Caco-2 (cell line): ENCODE measurements around the gene CNR2. TPM values are rescaled to one million over a fixed set of nuclear protein-coding genes. Genes with fewer than 3 reads are reported as not detected.

Source experiments
- BruUV-seq: library from RNA; stranded (reverse); fragments of 400-500 nt; replicated peaks from 2 replicates; lab custom pipeline; 2021; lab: Mats Ljungman, UMichigan
- CTCF ChIA-PET: fragments of 300-600 bp; sonication (Branson Sonifier 250); formaldehyde crosslinking; loops from one replicate; lab custom pipeline; 2022; ENCODE audit warnings: antibody characterized with exemption; lab: Charles Lee
- POLR2A ChIA-PET: fragments of 300-600 bp; sonication (Branson Sonifier 250); formaldehyde crosslinking; loops from one replicate; lab custom pipeline; 2022; ENCODE audit warnings: antibody characterized with exemption; lab: Charles Lee
- DNase-seq, 2 experiments: peaks; one replicate each; pipeline versions ENCODE4 v3.0.0 to v3.0.0-alpha.2; 2020 to 2022
- H3K27me3 ChIP-seq: replicated peaks from 2 replicates; pipeline ENCODE4 v1.6.0; 2011; ENCODE audit warnings: low read length; ENCODE audit not compliant: control insufficient read depth, insufficient read depth
- H3K36me3 ChIP-seq: 2 replicates; pipeline ENCODE4 v1.5.1; 2011; ENCODE audit warnings: low read length; ENCODE audit not compliant: control insufficient read depth, insufficient read depth
- H3K4me1 ChIP-seq: fragments of 250-450 bp; sonication (Bioruptor Pico); 2 replicates; pipeline ENCODE4 v1.5.1; 2020; ENCODE audit warnings: mild to moderate bottlenecking
- H3K4me3 ChIP-seq: 2 replicates; pipeline ENCODE4 v1.5.1; 2011; ENCODE audit warnings: low read depth, mild to moderate bottlenecking, control low read depth, low read length
- H3K9me3 ChIP-seq: fragments of 250-450 bp; sonication (Bioruptor Pico); 2 replicates; pipeline ENCODE4 v1.5.1; 2020; ENCODE audit warnings: mild to moderate bottlenecking, moderate library complexity
- H3K27ac Mint-ChIP-seq: one replicate; pipeline ENCODE4 v1.8.0; 2022; ENCODE audit warnings: mixed read lengths; ENCODE audit not compliant: unreplicated experiment
- H3K27me3 Mint-ChIP-seq: one replicate; pipeline ENCODE4 v1.8.0; 2022; ENCODE audit warnings: mixed read lengths; ENCODE audit not compliant: insufficient read depth, unreplicated experiment
- H3K36me3 Mint-ChIP-seq: one replicate; pipeline ENCODE4 v1.8.0; 2022; ENCODE audit warnings: mild to moderate bottlenecking, mixed read lengths; ENCODE audit not compliant: insufficient read depth, unreplicated experiment
- H3K4me1 Mint-ChIP-seq: one replicate; pipeline ENCODE4 v1.8.0; 2022; ENCODE audit warnings: low read depth, mixed read lengths; ENCODE audit not compliant: unreplicated experiment
- H3K4me3 Mint-ChIP-seq: one replicate; pipeline ENCODE4 v1.8.0; 2022; ENCODE audit warnings: mild to moderate bottlenecking, moderate library complexity, mixed read lengths; ENCODE audit not compliant: unreplicated experiment
- H3K9me3 Mint-ChIP-seq: one replicate; pipeline ENCODE4 v1.8.0; 2022; ENCODE audit warnings: mixed read lengths; ENCODE audit not compliant: unreplicated experiment
- intact Hi-C: fragments of 100-400 bp; cut with micrococcal nuclease; formaldehyde crosslinking; loops from one replicate; pipeline ENCODE4 v1.10.0; 2022; ENCODE audit not compliant: unreplicated experiment
- total RNA-seq: library from RNA; stranded (reverse); gene quantifications from 2 replicates; pipeline ENCODE4 v1.2.3, GENCODE V29; 2022
- TF ChIP-seq, protein P1 (sequence below), 2 experiments: fragments of 200-600 bp in 1 of 2; IDR thresholded peaks; 1 replicate in 1 of 2; 2 replicates in 1 of 2; pipeline versions ENCODE4 v1.5.1 to v1.8.0; 2011 to 2022; ENCODE audit warnings: antibody characterized with exemption in 1 of 2, control low read depth in 1 of 2, inconsistent platforms in 1 of 2, low read depth in 1 of 2, low read length in 1 of 2, mild to moderate bottlenecking in 1 of 2, moderate library complexity in 1 of 2; ENCODE audit not compliant: insufficient read depth in 1 of 2, severe bottlenecking in 1 of 2, unreplicated experiment in 1 of 2

Gene CNR2
- total RNA-seq, 1 experiment from 2014 or later, result not detected

DNA sequence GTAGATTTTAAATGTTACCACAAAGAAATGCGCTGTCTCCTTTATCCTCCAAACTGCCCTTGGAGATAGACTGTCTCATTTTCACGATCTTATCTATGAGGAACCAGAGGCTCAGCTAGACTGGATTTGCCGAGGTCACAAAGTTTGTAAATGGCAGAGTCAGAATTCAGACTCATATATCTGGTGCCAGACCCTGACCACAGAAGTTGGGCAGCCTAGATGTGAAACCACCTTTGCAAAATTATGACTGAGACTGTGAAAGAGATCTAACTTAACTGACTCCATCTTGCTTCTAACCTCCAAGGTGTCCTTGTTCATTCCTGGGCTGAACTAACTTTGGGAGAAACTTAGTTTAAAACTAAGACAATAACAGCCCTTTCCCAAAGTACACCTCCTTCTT lies 14.1 kb downstream of the CNR2 start:
- ChIA-PET POLR2A (no interaction called here), CTCF (no interaction called here)
- H3K4me1 Mint-ChIP-seq, result no peaks in the 10 kb centered on the region
- H3K9me3 Mint-ChIP-seq, result no peaks in the 10 kb centered on the region
- no peaks in the 10 kb centered on the region for H3K4me1 ChIP-seq
- no peak overlapping the region for H3K4me3 Mint-ChIP-seq
- no peaks in the 10 kb centered on the region for H3K36me3 ChIP-seq
- H3K4me3 ChIP-seq, result no peak overlapping the region
- H3K27me3 Mint-ChIP-seq, result no peaks in the 10 kb centered on the region
- H3K36me3 Mint-ChIP-seq, result peaks cover 5% of the 10 kb centered on the region
- H3K27me3 ChIP-seq, result no peaks in the 10 kb centered on the region
- no peaks in the 10 kb centered on the region for H3K9me3 ChIP-seq
- DNase-seq, result no peak
- H3K27ac Mint-ChIP-seq, result no peak overlapping the region
- intact Hi-C loops, result no loop called here
- TF ChIP-seq, protein P1, sequence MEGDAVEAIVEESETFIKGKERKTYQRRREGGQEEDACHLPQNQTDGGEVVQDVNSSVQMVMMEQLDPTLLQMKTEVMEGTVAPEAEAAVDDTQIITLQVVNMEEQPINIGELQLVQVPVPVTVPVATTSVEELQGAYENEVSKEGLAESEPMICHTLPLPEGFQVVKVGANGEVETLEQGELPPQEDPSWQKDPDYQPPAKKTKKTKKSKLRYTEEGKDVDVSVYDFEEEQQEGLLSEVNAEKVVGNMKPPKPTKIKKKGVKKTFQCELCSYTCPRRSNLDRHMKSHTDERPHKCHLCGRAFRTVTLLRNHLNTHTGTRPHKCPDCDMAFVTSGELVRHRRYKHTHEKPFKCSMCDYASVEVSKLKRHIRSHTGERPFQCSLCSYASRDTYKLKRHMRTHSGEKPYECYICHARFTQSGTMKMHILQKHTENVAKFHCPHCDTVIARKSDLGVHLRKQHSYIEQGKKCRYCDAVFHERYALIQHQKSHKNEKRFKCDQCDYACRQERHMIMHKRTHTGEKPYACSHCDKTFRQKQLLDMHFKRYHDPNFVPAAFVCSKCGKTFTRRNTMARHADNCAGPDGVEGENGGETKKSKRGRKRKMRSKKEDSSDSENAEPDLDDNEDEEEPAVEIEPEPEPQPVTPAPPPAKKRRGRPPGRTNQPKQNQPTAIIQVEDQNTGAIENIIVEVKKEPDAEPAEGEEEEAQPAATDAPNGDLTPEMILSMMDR (IDR thresholded peaks at IDR 0.05; ENCODE audit: insufficient read depth in 1 of 2, low read depth in 1 of 2, low read length in 1 of 2, severe bottlenecking in 1 of 2, unreplicated experiment in 1 of 2), result no peak
- no TSS peak for BruUV-seq

DNA sequence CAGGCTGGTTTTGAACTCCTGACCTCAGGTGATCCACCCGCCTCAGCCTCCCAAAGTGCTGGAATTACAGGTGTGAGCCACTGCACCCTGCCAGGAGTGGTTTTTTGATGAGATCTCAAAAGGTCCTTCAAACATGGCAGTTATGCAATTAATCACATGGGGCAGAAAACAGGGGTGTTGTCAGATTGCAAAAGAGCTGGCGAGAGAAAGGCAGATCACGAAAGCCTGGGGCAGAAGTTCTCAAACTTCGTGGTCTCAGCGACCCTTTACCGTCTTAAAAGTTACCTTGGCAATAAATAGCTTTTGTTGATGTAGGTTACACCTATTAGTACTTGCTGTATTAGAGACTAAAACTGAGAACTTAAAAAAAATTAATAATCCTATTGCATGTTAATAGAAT lies 16.1 kb downstream of the CNR2 start:
- no peaks in the 10 kb centered on the region for H3K4me1 Mint-ChIP-seq
- no peaks in the 10 kb centered on the region for H3K27me3 ChIP-seq
- H3K9me3 Mint-ChIP-seq, result no peaks in the 10 kb centered on the region
- H3K27me3 Mint-ChIP-seq, result no peaks in the 10 kb centered on the region
- H3K27ac Mint-ChIP-seq, result no peak overlapping the region
- no peaks in the 10 kb centered on the region for H3K4me1 ChIP-seq
- TF ChIP-seq, protein P1 (IDR thresholded peaks at IDR 0.05; ENCODE audit: insufficient read depth in 1 of 2, low read depth in 1 of 2, low read length in 1 of 2, severe bottlenecking in 1 of 2, unreplicated experiment in 1 of 2), result no peak
- H3K4me3 Mint-ChIP-seq, result no peak overlapping the region
- POLR2A ChIA-PET, result no interaction called here
- peaks cover 5% of the 10 kb centered on the region for H3K36me3 Mint-ChIP-seq
- H3K36me3 ChIP-seq, result no peaks in the 10 kb centered on the region
- H3K9me3 ChIP-seq, result no peaks in the 10 kb centered on the region
- DNase-seq, result no peak
- BruUV-seq, result no TSS peak
- H3K4me3 ChIP-seq, result no peak overlapping the region
- CTCF ChIA-PET, result no interaction called here
- intact Hi-C loops, result no loop called here

DNA sequence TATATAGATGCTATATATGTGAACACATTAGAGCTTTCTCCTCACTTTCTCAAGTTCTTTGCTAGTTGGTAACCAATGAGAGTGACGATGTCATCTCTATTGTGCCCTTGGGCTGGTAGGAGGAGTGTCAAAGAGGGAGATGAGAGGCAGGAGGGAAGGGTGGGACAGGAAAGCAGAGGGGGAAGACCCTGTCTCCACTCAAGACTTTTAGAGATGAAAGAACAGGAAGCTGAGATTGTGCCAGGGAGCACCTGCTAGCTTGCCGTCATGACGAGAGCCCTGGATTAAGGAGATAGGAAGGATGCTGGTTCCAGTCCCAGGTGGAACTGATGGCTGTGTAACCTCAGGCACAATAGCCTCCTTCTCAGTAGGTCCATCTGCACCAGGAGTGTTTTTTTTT lies 16.7 kb downstream of the CNR2 start:
- Histone ChIP-seq H3K9me3 (no peaks in the 10 kb centered on the region), H3K27me3 (no peaks in the 10 kb centered on the region), H3K4me1 (no peaks in the 10 kb centered on the region), H3K36me3 (no peaks in the 10 kb centered on the region), H3K4me3 (no peak overlapping the region)
- DNase-seq, result no peak
- H3K36me3 Mint-ChIP-seq, result peaks cover 5% of the 10 kb centered on the region
- H3K9me3 Mint-ChIP-seq, result no peaks in the 10 kb centered on the region
- no peak overlapping the region for H3K27ac Mint-ChIP-seq
- ChIA-PET CTCF (no interaction called here), POLR2A (interaction anchor here (0.6 kb wide), 1 partner anchor 15 kb away, joined by 3 read pairs; no protein-coding TSS in a partner anchor)
- H3K4me3 Mint-ChIP-seq, result no peak overlapping the region
- peaks cover 2% of the 10 kb centered on the region for H3K27me3 Mint-ChIP-seq
- TF ChIP-seq, protein P1 (IDR thresholded peaks at IDR 0.05; ENCODE audit: insufficient read depth in 1 of 2, low read depth in 1 of 2, low read length in 1 of 2, severe bottlenecking in 1 of 2, unreplicated experiment in 1 of 2), result no peak
- no peaks in the 10 kb centered on the region for H3K4me1 Mint-ChIP-seq
- no TSS peak for BruUV-seq
- intact Hi-C loops, result no loop called here
